Measurements from ENCODE around the gene SELENOS.

DNA sequence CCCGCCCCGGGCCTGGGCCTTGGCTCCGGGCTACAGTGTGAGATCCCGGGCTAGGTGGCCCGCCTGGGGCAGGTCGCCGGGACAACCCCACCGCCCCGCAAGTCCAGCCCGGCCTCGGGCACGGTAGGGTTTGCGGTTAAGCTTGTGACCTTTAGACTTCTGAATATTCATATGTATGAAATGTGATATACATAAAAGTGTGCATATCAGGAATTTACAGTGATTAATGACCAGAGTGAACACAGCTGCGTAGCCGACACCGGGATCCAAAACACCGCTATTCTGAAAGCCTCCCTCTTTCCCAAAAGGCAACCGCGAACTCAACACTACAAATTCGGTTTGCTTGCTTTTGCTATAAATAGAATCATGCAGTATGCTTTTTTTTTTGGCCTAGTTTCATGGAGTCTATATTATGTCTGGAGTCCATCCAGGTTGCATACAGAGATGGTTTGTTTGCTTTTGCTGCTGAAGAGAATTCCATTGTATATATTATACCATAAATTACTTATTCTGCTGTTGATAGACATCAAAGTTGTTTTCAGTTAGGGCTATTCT is 18.4 kb upstream of the SELENOS start:
- peak; percentile 17 for TF ChIP-seq POLR2A (IDR thresholded peaks at IDR 0.05; ENCODE audit: low read length)
- TF ChIP-seq GATA1 (IDR thresholded peaks at IDR 0.05; ENCODE audit: low read depth, low read length), result no peak
